ENCODE measurements around the gene SSRP1.
"Not testable (repeated sequence)": the region's sequence is repeated elsewhere in the genome, so short reads cannot be mapped to it uniquely, and the experiment has no call there.

Gene SSRP1

DNA sequence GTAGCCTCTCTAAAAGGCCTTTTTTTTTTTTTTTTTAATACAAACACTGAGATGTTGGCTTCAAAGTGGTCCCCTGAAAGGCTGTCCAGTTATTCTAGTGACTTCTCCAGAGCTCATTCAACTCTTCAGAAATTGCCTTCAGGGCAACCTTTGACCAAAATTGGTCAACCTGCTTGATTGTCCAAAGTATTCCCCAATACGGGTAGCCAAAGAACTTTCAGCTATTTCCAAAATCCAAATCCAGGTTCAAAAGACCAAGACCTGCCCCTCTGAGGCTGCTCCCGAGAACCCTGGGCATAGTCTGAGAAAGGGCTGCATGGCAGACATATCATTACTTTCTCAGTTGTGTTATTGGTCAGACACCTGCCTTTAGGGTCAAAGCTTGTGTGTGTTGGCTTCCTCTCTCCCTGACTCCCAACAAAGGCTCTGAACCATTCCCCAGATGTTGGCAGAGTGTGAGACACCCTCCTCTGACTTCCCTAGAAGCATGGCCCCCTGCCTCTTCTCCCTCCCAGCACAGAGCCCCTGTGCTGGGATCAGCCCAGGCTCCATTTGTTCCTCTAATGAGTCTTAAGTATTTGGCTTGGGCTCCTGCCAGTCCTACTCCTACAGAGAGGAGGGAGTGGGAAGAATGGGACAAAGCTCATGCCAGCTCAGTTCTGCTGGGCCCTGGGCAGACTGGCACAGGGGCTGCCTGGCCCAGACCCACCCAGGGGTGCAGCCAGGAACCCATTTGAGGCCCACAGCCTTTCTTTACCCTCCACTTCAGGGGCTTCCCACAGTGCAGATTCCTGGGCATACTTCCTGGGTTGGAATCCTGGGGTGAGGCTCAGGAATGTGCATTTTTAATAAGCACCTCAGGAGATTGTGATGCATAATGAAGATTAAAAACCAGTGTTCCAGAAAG, 41.2 kb downstream of the SSRP1 start:
- DNase-seq: no peak

DNA sequence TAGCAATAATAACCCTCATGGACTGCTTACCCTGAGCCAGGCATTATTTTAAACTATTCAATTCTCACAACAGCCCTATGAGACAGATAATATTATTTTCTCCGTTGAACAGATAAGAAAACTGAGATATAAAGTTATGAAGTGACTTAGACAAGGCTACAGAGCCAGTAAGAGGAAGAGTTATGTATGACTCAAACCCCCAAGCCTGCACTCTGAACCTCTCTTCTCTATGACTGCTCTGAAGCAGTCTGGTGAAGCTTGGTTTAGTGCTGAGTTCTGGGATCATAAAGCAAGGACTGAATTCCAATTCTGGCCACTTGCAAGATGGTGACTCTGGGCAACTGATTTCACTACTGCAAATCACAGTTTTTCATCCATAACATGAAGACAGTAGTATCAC, 45.4 kb downstream of the SSRP1 start:
- DNase-seq: no peak

DNA sequence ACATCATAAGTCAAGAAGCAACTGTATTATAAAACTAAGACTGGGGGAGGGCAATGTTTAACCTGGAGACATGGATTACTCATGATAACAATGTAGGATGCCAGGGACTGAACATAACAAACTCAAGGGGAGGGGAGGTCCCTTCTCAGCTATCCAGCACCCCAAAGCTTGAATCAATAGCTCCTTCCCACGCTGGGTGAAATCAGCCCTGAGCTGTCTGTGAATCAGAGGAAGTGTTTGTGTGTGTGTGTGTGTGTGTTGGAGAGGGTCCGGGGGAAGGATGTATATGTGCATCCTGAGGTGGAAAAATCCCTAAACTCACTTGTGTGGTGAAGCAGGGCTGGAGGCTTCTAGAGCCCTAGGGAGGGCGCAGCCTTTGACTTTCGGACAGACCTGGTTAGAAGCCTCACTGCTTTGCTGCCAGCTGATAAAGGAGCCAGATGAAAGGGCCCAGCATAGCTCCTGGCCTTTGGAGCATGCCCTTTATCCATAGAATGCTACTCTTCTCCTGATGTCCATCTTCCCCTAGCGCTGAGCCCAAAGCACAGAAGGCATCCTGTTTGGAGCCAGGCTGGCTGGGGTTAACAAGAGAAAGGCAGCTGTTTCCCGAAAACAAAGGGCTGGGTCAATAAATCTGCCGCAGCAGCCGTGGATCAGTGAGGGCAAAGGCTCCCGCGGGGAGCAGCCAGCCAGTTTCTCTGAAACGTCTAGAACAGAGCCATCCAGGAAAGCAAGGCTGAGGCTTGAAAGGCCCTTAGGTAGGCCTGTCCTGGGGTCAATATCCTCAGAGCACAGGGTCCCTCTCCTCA, 46.7 kb downstream of the SSRP1 start:
- no peak for DNase-seq

DNA sequence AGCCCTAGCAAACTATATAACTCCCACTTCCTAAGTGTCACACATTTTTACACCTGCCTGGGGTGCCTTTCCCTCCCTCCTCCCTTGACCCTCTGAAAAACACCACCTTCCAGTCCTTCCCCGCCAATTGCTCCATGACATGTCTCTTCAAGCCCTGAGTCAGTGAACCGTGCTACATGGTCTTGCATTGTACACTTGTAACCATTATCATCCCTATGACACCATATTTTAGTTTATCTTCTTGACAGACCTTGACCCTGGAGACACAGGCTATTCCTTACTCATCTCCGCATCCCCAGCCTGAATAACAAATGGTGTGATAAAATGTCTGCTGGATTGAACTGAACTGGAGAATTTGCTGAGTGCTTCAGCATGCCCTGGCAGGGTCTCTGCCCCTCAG, 47.8 kb downstream of the SSRP1 start:
- DNase-seq: no peak

DNA sequence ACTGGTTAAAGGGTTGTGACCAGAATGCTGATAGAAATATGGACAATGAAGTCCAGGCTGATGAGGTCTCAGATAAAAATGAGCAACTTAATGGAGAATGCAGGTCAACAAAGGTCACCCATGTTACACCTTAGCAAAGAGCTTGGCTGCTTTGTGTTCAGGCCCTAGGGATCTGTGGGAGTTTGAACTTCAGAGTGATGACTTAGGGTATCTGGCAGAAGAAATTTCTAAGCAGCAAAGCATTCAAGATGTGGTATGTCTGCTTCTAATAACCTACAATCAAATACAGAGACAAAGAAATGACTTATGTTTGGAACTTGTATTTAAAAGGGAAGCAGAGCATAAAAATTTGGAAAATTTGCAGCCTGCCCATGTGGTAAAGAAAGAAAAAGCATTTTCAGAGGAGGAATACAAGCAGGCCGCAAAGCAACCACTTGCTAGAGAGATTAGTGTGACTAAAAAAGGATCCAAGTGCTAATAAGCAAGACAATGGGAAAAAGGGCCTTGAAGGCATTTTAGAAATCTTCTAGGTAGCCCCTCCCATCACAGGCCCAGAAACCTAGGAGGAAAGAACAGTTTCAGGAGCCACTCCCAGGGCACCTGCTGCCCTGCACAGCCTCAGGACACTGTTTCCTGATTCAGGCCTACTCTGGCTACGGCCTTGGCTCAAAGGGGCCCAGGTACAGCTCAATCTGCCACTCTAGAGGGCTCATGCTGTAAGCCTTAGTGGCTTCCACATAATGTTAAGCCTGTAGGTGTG, 52.3 kb downstream of the SSRP1 start:
- DNase-seq: no peak

DNA sequence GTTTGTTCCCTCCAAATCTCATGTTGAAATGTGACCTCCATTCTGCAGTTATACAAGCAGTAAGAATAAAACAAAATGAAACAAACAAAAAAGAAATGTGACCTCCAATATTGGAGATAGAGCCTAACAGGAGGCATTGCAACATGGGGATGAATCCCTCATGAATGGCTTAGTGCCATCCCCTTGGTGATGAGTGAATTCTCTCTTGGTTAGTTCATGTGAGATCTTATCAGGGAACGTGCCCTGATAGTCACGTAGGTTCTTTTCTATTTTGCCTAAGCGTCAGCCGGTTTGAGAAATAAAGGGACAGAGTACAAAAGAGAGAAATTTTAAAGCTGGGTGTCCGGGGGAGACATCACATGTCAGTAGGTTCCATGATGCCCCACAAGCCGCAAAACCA, 54.1 kb downstream of the SSRP1 start:
- DNase-seq: not testable (repeated sequence)

DNA sequence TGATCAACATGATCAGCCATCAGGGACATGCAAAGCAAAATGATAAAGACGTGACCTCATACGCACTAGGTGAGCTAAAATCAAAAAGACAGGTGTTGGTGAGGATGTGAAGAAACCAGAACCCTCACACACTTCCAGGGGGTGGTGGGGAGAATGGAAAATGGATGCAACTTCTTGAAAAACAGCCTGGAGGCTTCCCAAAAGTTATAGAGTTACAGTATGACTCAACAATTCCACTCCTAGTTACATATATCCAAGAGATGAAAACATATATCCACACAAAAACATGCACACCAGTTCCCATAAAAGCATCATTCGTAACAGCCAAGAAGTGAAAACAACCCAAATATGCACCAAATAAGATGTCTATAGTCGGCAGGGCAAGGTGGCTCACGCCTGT, 56.6 kb downstream of the SSRP1 start:
- DNase-seq: no peak

DNA sequence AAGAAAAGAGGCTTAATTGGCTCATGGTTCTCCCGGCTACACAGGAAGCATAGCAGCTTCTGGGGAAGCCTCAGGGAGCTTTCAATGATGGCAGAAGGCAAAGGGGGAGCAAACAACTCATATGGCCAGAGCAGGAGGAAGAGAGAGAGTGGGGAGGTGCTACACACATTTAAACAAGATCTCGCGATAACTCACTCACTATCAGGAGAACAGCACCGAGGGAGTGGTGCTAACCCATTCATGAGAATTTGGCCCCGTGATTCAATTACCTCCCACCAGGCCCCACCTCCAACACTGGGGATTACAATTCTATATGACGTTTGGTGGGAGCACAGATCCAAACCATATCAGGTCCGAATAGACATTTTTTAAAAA, 57.0 kb downstream of the SSRP1 start:
- no peak for DNase-seq

DNA sequence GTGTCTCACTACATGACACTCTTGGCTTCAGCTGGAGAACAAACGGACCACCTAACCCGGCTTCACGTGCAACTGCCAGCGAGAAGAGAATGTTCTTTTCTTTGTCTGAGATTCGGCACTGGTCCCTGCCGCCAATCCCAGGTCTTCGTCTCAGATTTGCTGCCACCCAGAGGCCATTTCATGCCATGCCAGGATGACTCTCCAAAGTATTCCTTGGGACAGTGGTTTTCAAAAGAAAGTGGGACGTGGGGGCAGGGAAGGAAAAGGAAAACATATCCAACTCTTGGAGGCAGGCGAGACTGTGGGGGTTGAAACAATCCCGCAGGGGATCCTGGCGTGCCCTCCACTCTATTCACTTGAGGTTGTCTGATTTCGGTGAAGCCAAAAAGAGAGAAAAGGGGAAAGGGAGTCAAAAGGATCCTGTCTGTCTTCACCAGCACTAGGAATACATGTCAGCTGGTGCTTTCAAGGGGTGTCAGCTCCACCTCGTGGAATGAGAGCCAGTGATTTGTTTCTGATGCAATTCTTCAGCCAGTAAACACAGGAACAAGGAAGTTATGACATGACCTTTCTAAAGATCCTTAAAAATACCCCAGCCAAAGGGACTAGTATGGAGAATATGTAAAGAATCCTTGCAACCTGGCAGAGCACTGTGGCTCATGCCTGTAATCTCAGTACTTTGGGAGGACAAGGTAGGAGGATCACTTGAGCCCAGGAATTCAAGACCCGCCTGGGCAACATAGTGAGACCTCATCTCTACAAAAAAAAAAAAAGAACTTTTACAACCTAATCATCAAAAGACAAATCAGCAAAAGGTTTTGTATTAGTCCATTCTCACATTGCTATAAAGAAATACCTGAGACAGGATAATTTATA, 57.6 kb downstream of the SSRP1 start:
- DNase-seq: peak; percentile 60

DNA sequence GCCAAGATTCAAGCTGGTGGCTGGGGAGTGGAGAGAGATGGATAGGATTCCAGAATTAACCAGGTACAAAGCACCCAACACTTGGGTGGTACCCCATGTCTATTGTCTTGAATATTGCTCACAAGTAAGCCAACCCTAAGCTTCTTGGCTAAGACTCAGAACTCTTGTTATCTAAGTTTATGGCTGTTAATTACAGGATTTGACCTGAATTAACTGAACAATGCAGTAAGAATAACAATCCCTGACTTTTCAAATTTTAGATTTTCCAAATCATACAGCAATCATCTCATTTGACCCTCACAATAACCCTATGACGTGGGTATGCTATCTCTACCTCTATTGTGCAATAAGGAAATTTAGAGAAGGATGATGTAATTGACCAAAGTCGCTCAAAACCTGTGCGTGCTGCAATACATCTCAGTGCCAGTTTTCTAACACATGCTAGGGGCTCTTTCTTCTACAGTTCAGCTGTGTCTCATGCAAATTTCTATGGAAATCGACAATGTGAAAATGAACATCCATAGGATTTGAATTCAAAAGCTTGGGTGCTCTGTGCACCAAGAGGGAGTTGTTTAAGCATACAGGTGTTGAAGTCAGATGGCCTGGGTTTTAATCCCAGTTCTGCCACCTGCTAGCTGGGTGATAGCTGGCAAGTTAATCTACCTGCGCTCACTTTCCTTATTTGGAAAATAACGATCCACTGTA, 58.6 kb downstream of the SSRP1 start:
- no peak for DNase-seq

DNA sequence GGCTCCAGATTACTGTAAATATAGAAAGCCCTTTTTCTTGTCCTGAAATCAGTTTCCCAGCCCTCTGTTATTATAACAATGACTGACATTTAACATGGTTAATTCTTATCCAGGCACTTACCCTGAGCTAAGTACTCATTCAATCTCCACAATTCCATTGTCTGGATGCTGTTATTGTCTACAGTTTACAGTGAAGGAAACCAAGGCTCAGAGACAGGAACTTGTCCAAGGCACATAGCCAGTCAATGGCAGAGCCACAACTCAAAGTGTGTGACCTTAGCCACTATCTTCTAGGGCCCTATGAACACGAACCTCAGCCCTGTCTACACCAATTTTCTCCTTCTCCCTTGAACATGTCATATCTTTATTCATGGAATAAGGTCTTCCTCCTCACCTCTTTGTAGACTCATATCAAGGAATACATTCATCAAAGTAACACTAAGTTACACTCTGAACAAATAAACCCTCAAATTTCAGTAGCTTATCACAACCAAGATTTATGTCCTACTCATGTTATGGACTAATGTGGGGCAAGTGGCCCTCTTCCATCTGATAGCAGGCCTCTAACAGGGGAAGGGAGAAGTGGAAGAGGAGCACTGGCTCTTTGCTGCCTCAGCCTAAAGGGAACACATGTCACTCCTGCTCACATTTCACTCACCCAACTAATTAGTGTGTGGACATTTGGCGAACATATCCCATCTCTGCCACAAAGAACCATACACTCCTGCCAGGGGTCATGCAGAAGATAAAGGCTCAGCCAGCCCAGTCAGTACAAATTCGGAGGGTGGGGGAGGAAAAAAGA, 59.3 kb downstream of the SSRP1 start:
- DNase-seq: no peak
